Astrocyte of the spinal cord (primary cell): Measurements from ENCODE around the gene IL9R.
"Not testable (repeated sequence)": the region's sequence is repeated elsewhere in the genome, so short reads cannot be mapped to it uniquely, and the experiment has no call there.

Source experiments
- DNase-seq: peaks from one replicate; pipeline ENCODE4 v3.0.0; 2011; ENCODE audit warnings: low read depth, low spot score
- H3K4me3 ChIP-seq: 2 replicates; pipeline ENCODE4 v1.5.1; 2011; ENCODE audit warnings: low read depth, mild to moderate bottlenecking, low read length, moderate library complexity
- CTCF ChIP-seq: IDR thresholded peaks from 2 replicates; pipeline ENCODE4 v1.5.1; 2012; ENCODE audit warnings: low read depth, mild to moderate bottlenecking, low read length, inconsistent platforms
- in situ Hi-C: cut with HindIII; loops from 2 replicates; pipeline ENCODE4 v1.10.0; 2017; ENCODE audit warnings: low sequenced_read_pairs

Gene IL9R

GRCh38 chrX:156004256-156004655 lies 6.8 kb downstream of the IL9R start:
- in situ Hi-C loops = no loop called here
- H3K4me3 ChIP-seq = no peak overlapping the region
- DNase-seq = no peak
- TF ChIP-seq CTCF = no peak

- DNase-seq = no peak
- TF ChIP-seq CTCF = no peak
- in situ Hi-C loops = no loop called here
- H3K4me3 ChIP-seq = no peak overlapping the region
Observed at GRCh38 chrX:156004740-156005139, 7.2 kb downstream of the IL9R start.

GRCh38 chrX:156005144-156005543 lies 7.6 kb downstream of the IL9R start:
- in situ Hi-C loops = no loop called here
- no peak for TF ChIP-seq CTCF

GRCh38 chrX:156006468-156006867 lies 9.0 kb downstream of the IL9R start:
- H3K4me3 ChIP-seq, in situ Hi-C loops, DNase-seq: not testable (repeated sequence)

More at GRCh38 chrX:156005144-156005543, 7.6 kb downstream of the IL9R start:
- no peak overlapping the region for H3K4me3 ChIP-seq
- no peak for DNase-seq

- DNase-seq, in situ Hi-C loops, H3K4me3 ChIP-seq: not testable (repeated sequence)
Observed at GRCh38 chrX:156008379-156008778, 10.9 kb downstream of the IL9R start.

- TF ChIP-seq CTCF = no peak
- H3K4me3 ChIP-seq = no peak overlapping the region
- in situ Hi-C loops = no loop called here
- DNase-seq = no peak
Observed at GRCh38 chrX:156008915-156009314, 11.4 kb downstream of the IL9R start.

GRCh38 chrX:156009691-156010090 lies 12.2 kb downstream of the IL9R start:
- DNase-seq, in situ Hi-C loops, H3K4me3 ChIP-seq: not testable (repeated sequence)

GRCh38 chrX:156013286-156013953 lies 15.9 kb downstream of the IL9R start:
- in situ Hi-C loops, H3K4me3 ChIP-seq, DNase-seq: not testable (repeated sequence)

GRCh38 chrX:156019846-156020245 lies 22.4 kb downstream of the IL9R start:
- in situ Hi-C loops, H3K4me3 ChIP-seq, DNase-seq: not testable (repeated sequence)

GRCh38 chrX:156023002-156023401 lies 25.5 kb downstream of the IL9R start:
- in situ Hi-C loops, DNase-seq, H3K4me3 ChIP-seq: not testable (repeated sequence)

GRCh38 chrX:156024949-156025492 lies 27.5 kb downstream of the IL9R start:
- in situ Hi-C loops, DNase-seq, H3K4me3 ChIP-seq: not testable (repeated sequence)

GRCh38 chrX:156028653-156029237 lies 31.2 kb downstream of the IL9R start:
- in situ Hi-C loops, H3K4me3 ChIP-seq, DNase-seq: not testable (repeated sequence)

- H3K4me3 ChIP-seq, in situ Hi-C loops, DNase-seq: not testable (repeated sequence)
Observed at GRCh38 chrX:156029296-156029695, 31.8 kb downstream of the IL9R start.
